GM19438 (cell line): Measurements from ENCODE around the gene MPZL3.

Source experiments
- ATAC-seq: cut with Tn5 transposase; IDR thresholded peaks from one replicate; pipeline ENCODE4 v1.9.1; 2021; ENCODE audit warnings: low read depth; ENCODE audit not compliant: unreplicated experiment

The MPZL3 gene

GRCh38 chr11:118214210-118214914 lies 37.8 kb downstream of the MPZL3 start:
- no peak for ATAC-seq

DNA sequence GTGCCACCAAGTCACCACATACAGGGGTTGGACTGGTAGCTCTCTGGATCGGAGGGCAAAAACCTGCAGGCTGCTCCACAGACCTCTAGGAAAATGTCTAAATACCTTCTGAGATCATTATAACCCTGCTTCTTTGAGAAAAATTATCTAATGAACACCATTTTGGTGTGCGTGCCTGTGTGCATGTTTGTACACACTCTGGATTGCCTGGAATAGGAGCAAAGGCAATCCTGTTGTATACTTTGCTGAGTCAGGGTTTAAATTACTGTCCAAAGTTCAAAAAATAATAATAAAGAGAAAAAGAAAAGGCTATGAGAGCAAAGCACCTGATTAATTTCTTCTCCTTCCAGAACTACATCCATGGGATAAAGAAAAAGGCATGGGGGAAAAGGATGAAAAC lies 38.4 kb downstream of the MPZL3 start:
- ATAC-seq, result no peak

DNA sequence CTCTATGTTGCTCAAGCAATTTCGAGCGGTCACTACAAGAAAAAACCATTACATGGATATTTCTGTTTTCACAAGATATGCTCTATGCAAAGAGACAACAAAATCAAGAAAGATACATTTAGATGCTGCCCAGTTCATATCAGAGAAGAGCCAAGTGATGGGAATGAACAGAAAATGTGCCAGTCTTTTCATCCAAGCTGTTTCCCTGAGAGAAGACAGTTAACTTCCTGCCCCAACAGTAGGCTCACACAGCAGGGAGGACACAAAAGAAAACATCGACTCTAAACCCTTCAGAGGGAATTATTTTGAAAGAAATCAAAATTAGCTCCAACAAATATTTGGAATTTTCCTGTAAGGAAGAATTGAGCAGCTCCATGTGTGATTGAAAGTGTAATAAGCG lies 39.0 kb downstream of the MPZL3 start:
- ATAC-seq, result no peak

DNA sequence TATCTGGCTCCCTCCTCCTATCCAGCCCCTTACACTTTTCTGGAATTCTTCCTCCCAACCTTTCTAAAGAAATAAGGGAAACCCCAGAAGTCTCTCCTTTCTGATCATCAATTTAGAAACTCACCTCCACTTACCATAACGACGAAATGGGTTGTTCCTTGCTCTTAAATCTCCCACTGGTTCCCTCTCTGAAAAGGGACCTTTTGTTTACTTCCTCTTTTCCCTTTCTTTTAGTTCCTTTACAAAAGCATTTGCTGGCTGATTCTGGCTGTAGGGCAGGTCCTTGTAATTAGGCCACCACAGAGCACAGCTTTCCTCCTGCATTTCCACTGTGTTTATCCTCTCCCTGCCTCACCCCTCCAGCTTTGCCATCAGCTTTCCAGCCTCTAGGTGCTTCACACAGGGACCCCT lies 39.4 kb downstream of the MPZL3 start:
- ATAC-seq, result no peak

DNA sequence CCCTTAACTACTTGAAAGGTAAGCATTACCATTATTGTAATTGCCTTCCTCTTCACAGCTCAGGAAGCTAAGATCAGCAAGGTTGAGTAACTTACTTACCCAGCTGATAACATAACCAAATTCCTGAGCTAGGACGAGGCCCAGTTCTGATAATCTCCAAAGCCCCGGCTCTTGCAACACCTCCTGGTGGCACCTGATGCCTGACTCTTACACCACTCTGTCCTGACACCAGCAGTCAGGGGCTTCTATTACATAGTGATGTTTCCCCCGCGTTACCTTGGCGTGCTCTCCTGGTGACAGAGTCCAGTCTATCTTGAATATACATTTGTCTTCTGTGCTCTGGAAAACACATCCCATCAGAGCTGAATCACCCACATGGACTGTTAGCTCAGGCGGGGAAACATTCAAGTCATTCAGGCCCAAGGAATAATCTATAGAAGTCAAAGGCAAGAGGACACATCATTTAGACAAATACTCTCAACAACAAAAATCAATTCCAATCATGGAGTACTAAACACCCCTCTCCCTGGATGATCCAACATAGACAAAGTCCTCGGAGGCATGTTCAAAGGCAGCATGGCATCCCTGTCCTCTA lies 39.9 kb downstream of the MPZL3 start:
- ATAC-seq, result no peak

DNA sequence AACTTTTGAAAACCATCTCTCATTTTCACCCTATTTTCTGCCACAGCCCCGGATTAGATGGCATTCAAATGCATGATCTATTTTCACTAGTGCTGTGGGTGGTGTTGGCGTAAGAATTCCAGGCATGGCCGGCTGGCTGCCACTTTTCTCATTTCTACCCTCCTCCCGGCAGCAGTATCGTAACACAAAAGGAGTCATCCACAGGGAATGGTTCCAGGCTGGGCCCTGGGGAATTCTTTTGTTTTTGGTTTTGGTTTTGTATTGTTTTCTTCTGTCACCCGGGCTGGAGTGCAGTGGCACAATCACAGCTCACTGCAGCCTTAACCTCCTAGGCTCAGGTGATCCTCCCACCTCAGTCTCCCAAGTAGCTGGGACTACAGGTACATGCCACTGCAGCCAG lies 41.2 kb downstream of the MPZL3 start:
- ATAC-seq, result no peak

GRCh38 chr11:118210323-118210722 lies 41.8 kb downstream of the MPZL3 start:
- ATAC-seq, result no peak

DNA sequence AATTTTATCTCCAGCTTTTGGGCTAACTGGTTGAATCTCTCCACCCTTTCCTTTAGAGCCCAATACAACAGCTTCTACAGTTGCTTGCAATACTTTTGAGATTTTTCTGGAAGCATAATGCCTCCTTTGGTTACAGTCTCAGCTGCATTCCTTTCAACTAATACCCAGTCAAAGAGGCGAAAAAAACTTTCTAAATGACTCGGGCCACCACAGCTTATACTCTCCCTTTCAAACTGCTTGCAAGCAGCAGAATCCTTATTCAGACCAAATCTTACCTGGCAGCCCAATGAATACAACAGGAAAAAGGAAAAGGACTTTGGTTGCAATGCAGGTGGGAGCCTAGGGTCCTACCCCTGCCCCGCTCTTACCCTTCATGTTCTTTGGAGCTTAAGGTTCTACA lies 43.1 kb downstream of the MPZL3 start:
- no peak for ATAC-seq

DNA sequence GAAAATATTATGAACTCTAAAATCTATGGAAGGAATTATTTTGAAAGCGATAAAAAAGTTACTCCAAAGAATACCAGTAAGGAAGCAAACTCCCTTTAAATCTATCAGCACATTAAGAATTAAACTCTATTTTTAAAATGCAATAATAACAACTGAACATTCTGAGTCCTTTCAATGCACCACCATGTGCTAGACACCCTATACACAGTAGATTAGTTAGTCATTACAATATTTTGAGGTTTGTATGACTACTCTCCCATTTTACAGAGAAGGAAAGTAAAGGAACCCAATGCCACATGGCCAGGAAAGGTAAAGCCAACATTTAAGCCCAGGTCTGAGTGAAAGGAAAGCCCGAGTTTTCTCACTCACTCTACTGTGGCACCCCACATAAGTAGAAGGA lies 45.1 kb downstream of the MPZL3 start:
- ATAC-seq, result no peak

GRCh38 chr11:118206391-118207031 lies 45.7 kb downstream of the MPZL3 start:
- no peak for ATAC-seq

DNA sequence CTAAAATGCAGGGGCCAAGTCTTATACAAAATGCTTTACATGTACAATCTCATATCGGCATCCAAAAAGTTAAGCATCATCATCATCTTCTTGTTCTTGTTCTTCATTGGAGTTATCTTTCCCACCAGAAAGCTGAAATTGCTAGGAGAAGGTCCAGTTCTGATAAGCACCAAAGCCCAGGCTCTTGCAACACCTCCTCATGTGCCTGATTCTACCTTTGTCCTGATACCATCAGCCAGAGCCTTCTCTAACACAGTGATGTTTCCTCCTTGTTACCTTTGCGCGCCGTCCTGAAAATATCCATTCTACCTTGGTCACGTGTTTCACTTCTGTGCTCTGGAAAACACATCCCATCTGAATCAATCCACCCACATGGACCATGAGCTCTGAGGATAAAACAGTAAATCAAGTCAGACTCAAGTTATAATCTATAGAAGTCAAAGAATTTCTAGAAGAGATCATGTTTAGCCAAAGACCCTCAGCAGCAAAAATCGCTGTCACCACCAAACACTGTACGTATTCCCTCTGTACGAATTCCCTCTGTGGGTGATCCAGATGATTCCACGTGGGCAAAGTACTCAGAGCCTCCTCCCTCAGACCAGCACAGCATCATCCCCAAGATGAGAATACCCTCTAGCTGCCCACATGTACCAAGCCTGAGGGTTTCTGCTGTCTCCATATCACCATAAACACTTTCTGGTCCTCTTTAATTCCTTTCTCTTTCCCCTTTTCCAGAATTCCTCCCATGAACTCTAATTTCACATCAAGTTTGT lies 46.4 kb downstream of the MPZL3 start:
- ATAC-seq, result no peak

GRCh38 chr11:118202599-118203422 lies 49.4 kb downstream of the MPZL3 start:
- peak; percentile 65 for ATAC-seq

GRCh38 chr11:118201966-118202365 lies 50.2 kb downstream of the MPZL3 start:
- ATAC-seq, result no peak

- ATAC-seq, result no peak
Observed at GRCh38 chr11:118200901-118201680, 51.1 kb downstream of the MPZL3 start.

- ATAC-seq, result no peak
Observed at GRCh38 chr11:118200497-118200896, 51.7 kb downstream of the MPZL3 start.

DNA sequence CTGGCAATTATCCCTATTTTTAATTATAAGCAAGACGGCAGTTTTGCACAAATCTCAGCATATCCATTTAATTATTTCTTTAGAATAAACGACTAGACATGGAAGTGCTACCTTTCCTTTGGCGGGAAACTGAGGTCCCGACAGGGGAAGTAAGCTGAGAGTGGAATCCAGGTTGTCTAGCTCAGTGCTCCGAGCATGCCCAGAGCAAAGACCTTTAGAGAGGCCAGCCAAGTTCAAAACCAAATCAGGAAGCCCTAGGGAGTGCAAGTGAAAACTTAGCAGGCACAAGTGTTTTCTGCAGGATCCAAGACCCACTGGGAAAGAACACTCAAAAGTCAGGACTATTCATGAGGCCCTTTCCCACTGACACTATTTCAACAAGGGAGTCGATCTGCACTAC lies 53.0 kb downstream of the MPZL3 start:
- ATAC-seq, result no peak

GRCh38 chr11:118198370-118198769 lies 53.8 kb downstream of the MPZL3 start:
- ATAC-seq, result no peak

- ATAC-seq, result no peak
Observed at GRCh38 chr11:118194835-118195627, 57.1 kb downstream of the MPZL3 start.
